ENCODE data around the gene ENTR1.
"Not testable (repeated sequence)": the region's sequence is repeated elsewhere in the genome, so short reads cannot be mapped to it uniquely, and the experiment has no call there.

ENTR1 gene

DNA sequence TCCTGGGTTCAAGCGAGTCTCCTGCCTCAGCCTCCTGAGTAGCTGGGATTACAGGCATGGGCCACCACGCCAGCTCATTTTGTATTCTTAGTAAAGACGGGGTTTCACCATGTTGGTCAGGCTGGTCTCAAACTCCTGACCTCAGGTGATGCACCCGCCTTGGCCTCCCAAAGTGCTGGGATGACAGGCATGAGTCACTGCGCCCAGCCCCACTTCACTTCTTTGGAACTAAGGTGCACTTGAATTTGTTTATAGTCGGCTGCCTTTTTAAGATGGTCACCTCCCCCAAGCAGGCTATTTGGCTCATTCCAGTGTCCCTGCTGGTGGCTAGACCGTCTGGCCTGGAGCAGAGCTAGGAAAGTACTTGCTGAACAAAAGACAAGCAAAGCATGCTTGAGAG is 15.0 kb upstream of the ENTR1 start:
- not testable (repeated sequence) for DNase-seq; H3K4me3 ChIP-seq (ENCODE audit: insufficient read depth in 1 of 2, low read depth in 1 of 2, low read length in 2 of 2)
- WGBS, result 84% methylated on average over 7 of the region's 7 CpGs

DNA sequence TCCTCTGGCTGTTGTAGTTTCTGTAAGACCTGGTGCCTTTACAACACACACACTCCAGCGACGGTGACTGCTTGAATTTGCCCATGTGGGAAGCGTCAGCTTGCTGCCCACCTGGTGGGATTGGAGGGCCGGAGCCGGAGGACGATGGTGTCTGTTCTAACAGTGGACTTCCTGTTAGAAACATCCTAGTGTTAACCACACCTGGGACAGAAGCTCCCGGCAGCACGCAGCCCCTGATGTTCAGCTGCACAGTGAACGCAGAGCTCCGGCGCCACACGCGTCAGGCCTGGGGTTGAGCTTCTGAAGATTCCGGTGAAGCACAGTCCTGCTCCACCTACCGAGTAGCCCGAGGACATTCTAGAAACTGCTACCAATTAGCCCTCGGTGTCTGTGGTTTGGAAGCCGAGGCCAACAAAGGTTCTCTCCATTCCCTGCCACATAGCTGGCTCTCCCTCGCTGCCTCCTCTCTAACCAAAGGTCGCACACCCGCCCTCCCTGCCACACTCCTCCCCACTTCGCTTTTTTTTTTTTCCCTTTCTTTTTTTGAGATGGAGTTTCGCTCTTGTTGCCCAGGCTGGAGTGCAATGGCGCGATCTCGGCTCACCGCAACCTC is 14.4 kb upstream of the ENTR1 start:
- H3K27ac ChIP-seq (ENCODE audit: low read length, poor library complexity, severe bottlenecking), result no peak overlapping the region
- no peak overlapping the region for H3K9ac ChIP-seq (ENCODE audit: low read length)
- no peak overlapping the region for H2BK12ac ChIP-seq (ENCODE audit: low read length in 2 of 2)
- peak overlapping the region; percentile 18 for H4K91ac ChIP-seq (ENCODE audit: low read length)
- H3K27me3 ChIP-seq (ENCODE audit: control insufficient read depth in 1 of 2, insufficient read depth in 1 of 2, low read length in 2 of 2), result no peaks in the 10 kb centered on the region
- H3K14ac ChIP-seq (ENCODE audit: low read length in 2 of 2), result no peak overlapping the region
- H4K8ac ChIP-seq (ENCODE audit: low read length), result no peak overlapping the region
- no peak overlapping the region for H3K4me3 ChIP-seq (ENCODE audit: insufficient read depth in 1 of 2, low read depth in 1 of 2, low read length in 2 of 2)
- H2BK15ac ChIP-seq (ENCODE audit: low read depth, poor library complexity, severe bottlenecking), result no peak overlapping the region
- no peak overlapping the region for H2AFZ ChIP-seq (ENCODE audit: low read depth, low read length)
- no peak overlapping the region for H3K23ac ChIP-seq (ENCODE audit: low read length in 2 of 2)
- no peak overlapping the region for H2BK5ac ChIP-seq (ENCODE audit: low read depth, low read length, poor library complexity, severe bottlenecking)
- H3K79me1 ChIP-seq (replicated peaks; ENCODE audit: low read length, poor library complexity, severe bottlenecking), result peaks cover 24% of the 10 kb centered on the region
- DNase-seq, result no peak
- no peaks in the 10 kb centered on the region for H3K9me3 ChIP-seq (ENCODE audit: control insufficient read depth, low read length)
- H2AK5ac ChIP-seq (ENCODE audit: low read length, severe bottlenecking), result no peak overlapping the region
- no peak overlapping the region for H2BK120ac ChIP-seq (ENCODE audit: low read depth, low read length)
- no peak overlapping the region for H3K18ac ChIP-seq (ENCODE audit: low read depth in 1 of 2, low read length in 2 of 2)
- H3K4me1 ChIP-seq (ENCODE audit: control insufficient read depth, insufficient read depth, low read depth, low read length), result peaks cover 3% of the 10 kb centered on the region
- H3K36me3 ChIP-seq (ENCODE audit: control insufficient read depth in 1 of 2, insufficient read depth in 2 of 2, low read depth in 1 of 2, low read length in 2 of 2), result peaks cover 67 to 71% of the 10 kb centered on the region in 2 experiments
- H3K4ac ChIP-seq (ENCODE audit: low read depth in 1 of 2, low read length in 2 of 2), result no peak overlapping the region
- WGBS, result 91% methylated on average over 27 of the region's 27 CpGs
- H3K4me2 ChIP-seq (ENCODE audit: low read length, poor library complexity, severe bottlenecking), result no peak overlapping the region

More for the DNA sequence above, 15.0 kb upstream of the ENTR1 start:
- H3K4me2 ChIP-seq (ENCODE audit: low read length, poor library complexity, severe bottlenecking); H2AK5ac ChIP-seq (ENCODE audit: low read length, severe bottlenecking); H3K9ac ChIP-seq (ENCODE audit: low read length); H3K4me1 ChIP-seq (ENCODE audit: control insufficient read depth, insufficient read depth, low read depth, low read length); H2BK5ac ChIP-seq (ENCODE audit: low read depth, low read length, poor library complexity, severe bottlenecking); H3K18ac ChIP-seq (ENCODE audit: low read depth in 1 of 2, low read length in 2 of 2); H3K23ac ChIP-seq (ENCODE audit: low read length in 2 of 2); H2BK120ac ChIP-seq (ENCODE audit: low read depth, low read length); H3K4ac ChIP-seq (ENCODE audit: low read depth in 1 of 2, low read length in 2 of 2); H2BK15ac ChIP-seq (ENCODE audit: low read depth, poor library complexity, severe bottlenecking); H3K9me3 ChIP-seq (ENCODE audit: control insufficient read depth, low read length); H3K27ac ChIP-seq (ENCODE audit: low read length, poor library complexity, severe bottlenecking); H3K14ac ChIP-seq (ENCODE audit: low read length in 2 of 2); H3K27me3 ChIP-seq (ENCODE audit: control insufficient read depth in 1 of 2, insufficient read depth in 1 of 2, low read length in 2 of 2); H4K8ac ChIP-seq (ENCODE audit: low read length); H2BK12ac ChIP-seq (ENCODE audit: low read length in 2 of 2); H2AFZ ChIP-seq (ENCODE audit: low read depth, low read length); H4K91ac ChIP-seq (ENCODE audit: low read length): not testable (repeated sequence)
- H3K79me1 ChIP-seq (replicated peaks; ENCODE audit: low read length, poor library complexity, severe bottlenecking), result peaks cover 24% of the 10 kb centered on the region
- peaks cover 66 to 72% of the 10 kb centered on the region in 2 experiments for H3K36me3 ChIP-seq (ENCODE audit: control insufficient read depth in 1 of 2, insufficient read depth in 2 of 2, low read depth in 1 of 2, low read length in 2 of 2)

DNA sequence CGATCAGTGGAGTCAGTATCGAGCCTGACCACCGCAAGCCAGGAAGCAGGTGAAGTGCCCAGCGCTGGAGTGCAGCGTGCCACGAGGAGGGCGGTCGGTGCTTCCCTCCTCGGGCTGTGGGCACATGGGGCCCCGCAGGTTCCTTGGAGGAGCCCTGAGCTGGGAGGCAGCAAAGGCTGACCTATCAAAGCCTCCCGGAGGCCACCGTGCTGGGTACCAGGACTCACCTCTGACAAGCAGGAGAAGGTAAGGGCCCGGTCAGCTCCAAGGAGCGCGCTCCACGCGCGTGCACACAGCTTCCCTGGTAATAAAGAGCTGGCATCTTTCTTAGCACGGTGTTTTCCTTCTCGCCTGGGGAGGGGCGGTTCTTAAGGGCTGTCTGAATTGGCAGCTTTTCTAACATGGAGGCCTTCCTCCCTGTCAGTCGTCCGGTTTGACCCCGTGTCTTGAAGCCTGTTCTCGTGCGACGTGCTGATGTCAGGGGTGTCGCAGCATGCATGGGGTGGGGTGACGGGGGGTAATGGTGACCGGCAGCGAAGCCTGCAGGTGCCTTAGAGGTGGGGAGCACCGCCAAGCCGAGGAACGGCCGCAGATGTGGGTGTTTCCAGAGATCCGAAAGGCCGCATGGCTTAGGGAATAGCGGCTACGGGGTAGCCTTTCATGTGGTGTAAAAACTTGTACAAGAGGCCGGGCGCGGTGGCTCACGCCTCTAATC is 13.2 kb upstream of the ENTR1 start:
- H3K36me3 ChIP-seq (ENCODE audit: control insufficient read depth in 1 of 2, insufficient read depth in 2 of 2, low read depth in 1 of 2, low read length in 2 of 2), result peaks cover 69% of the 10 kb centered on the region in 2 experiments
- H2AK5ac ChIP-seq (ENCODE audit: low read length, severe bottlenecking), result no peak overlapping the region
- no peak overlapping the region for H2BK15ac ChIP-seq (ENCODE audit: low read depth, poor library complexity, severe bottlenecking)
- no peak overlapping the region for H2BK5ac ChIP-seq (ENCODE audit: low read depth, low read length, poor library complexity, severe bottlenecking)
- no peak overlapping the region for H4K8ac ChIP-seq (ENCODE audit: low read length)
- DNase-seq, result no peak
- H3K18ac ChIP-seq (ENCODE audit: low read depth in 1 of 2, low read length in 2 of 2), result no peak overlapping the region
- no peak overlapping the region for H3K23ac ChIP-seq (ENCODE audit: low read length in 2 of 2)
- no peak overlapping the region for H3K14ac ChIP-seq (ENCODE audit: low read length in 2 of 2)
- H3K4ac ChIP-seq (ENCODE audit: low read depth in 1 of 2, low read length in 2 of 2), result no peak overlapping the region
- H3K79me1 ChIP-seq (replicated peaks; ENCODE audit: low read length, poor library complexity, severe bottlenecking), result peaks cover 31% of the 10 kb centered on the region
- H2BK12ac ChIP-seq (ENCODE audit: low read length in 2 of 2), result no peak overlapping the region
- H2AFZ ChIP-seq (ENCODE audit: low read depth, low read length), result no peak overlapping the region
- H3K9ac ChIP-seq (ENCODE audit: low read length), result no peak overlapping the region
- H3K9me3 ChIP-seq (ENCODE audit: control insufficient read depth, low read length), result no peaks in the 10 kb centered on the region
- WGBS, result 94% methylated on average over 43 of the region's 43 CpGs
- no peaks in the 10 kb centered on the region for H3K27me3 ChIP-seq (ENCODE audit: control insufficient read depth in 1 of 2, insufficient read depth in 1 of 2, low read length in 2 of 2)
- H3K4me2 ChIP-seq (ENCODE audit: low read length, poor library complexity, severe bottlenecking), result no peak overlapping the region
- H3K4me1 ChIP-seq (ENCODE audit: control insufficient read depth, insufficient read depth, low read depth, low read length), result peaks cover 3% of the 10 kb centered on the region
- no peak overlapping the region for H4K91ac ChIP-seq (ENCODE audit: low read length)
- H3K27ac ChIP-seq (ENCODE audit: low read length, poor library complexity, severe bottlenecking), result no peak overlapping the region
- H3K4me3 ChIP-seq (ENCODE audit: insufficient read depth in 1 of 2, low read depth in 1 of 2, low read length in 2 of 2), result no peak overlapping the region
- H2BK120ac ChIP-seq (ENCODE audit: low read depth, low read length), result no peak overlapping the region

DNA sequence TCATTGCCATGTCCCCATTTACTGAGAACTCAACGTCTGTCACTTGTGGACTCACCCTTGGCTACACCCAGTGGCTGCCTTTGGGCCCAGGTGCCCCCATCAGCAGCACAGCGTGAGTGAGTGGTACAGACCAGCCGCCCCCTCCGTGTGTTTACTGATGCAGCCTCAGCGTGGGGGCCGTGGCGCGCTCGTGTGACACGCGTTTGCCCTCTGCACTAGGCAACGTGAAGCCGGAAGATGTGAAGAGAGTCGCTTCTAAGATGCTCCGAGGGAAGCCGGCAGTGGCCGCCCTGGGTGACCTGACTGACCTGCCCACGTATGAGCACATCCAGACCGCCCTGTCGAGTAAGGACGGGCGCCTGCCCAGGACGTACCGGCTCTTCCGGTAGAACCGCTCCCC is 12.5 kb upstream of the ENTR1 start:
- no peak overlapping the region for H3K4me3 ChIP-seq (ENCODE audit: insufficient read depth in 1 of 2, low read depth in 1 of 2, low read length in 2 of 2)
- H2BK5ac ChIP-seq (ENCODE audit: low read depth, low read length, poor library complexity, severe bottlenecking), result no peak overlapping the region
- H3K27me3 ChIP-seq (ENCODE audit: control insufficient read depth in 1 of 2, insufficient read depth in 1 of 2, low read length in 2 of 2), result no peaks in the 10 kb centered on the region
- H3K9me3 ChIP-seq (ENCODE audit: control insufficient read depth, low read length), result no peaks in the 10 kb centered on the region
- H3K4me2 ChIP-seq (ENCODE audit: low read length, poor library complexity, severe bottlenecking), result no peak overlapping the region
- H2AFZ ChIP-seq (ENCODE audit: low read depth, low read length), result no peak overlapping the region
- 98% methylated on average over 26 of the region's 26 CpGs for WGBS
- no peak overlapping the region for H3K9ac ChIP-seq (ENCODE audit: low read length)
- no peak overlapping the region for H4K8ac ChIP-seq (ENCODE audit: low read length)
- no peak overlapping the region for H2BK12ac ChIP-seq (ENCODE audit: low read length in 2 of 2)
- no peak for DNase-seq
- no peak overlapping the region for H3K18ac ChIP-seq (ENCODE audit: low read depth in 1 of 2, low read length in 2 of 2)
- no peak overlapping the region for H2AK5ac ChIP-seq (ENCODE audit: low read length, severe bottlenecking)
- no peak overlapping the region for H2BK15ac ChIP-seq (ENCODE audit: low read depth, poor library complexity, severe bottlenecking)
- H3K79me1 ChIP-seq (replicated peaks; ENCODE audit: low read length, poor library complexity, severe bottlenecking), result peaks cover 36% of the 10 kb centered on the region
- no peak overlapping the region for H2BK120ac ChIP-seq (ENCODE audit: low read depth, low read length)
- no peak overlapping the region for H3K14ac ChIP-seq (ENCODE audit: low read length in 2 of 2)
- no peak overlapping the region for H3K4ac ChIP-seq (ENCODE audit: low read depth in 1 of 2, low read length in 2 of 2)
- H3K36me3 ChIP-seq (ENCODE audit: control insufficient read depth in 1 of 2, insufficient read depth in 2 of 2, low read depth in 1 of 2, low read length in 2 of 2), result peaks cover 72 to 76% of the 10 kb centered on the region in 2 experiments
- peaks cover 3% of the 10 kb centered on the region for H3K4me1 ChIP-seq (ENCODE audit: control insufficient read depth, insufficient read depth, low read depth, low read length)
- no peak overlapping the region for H3K23ac ChIP-seq (ENCODE audit: low read length in 2 of 2)
- no peak overlapping the region for H4K91ac ChIP-seq (ENCODE audit: low read length)
- H3K27ac ChIP-seq (ENCODE audit: low read length, poor library complexity, severe bottlenecking), result no peak overlapping the region
